K562 (cell line): ENCODE results near the gene TLE6. TPM values are rescaled to one million over a fixed set of nuclear protein-coding genes. Genes with fewer than 3 reads are reported as not detected.

Experiments
- ATAC-seq: fragments of 200-7000 bp; cut with Tn5 transposase; 3 replicates; pipeline ENCODE4 v1.9.1; 2020; ENCODE audit warnings: moderate library complexity
- BruUV-seq: library from RNA; stranded (reverse); fragments of 400-500 nt; replicated peaks from 2 replicates; lab custom pipeline; 2021; lab: Mats Ljungman, UMichigan
- CTCF ChIA-PET: fragments of 300-600 bp; formaldehyde crosslinking; extraction: SDS; loops from one replicate; lab custom pipeline; 2021; ENCODE audit warnings: low intra/inter-chr PET ratio; lab: Yijun Ruan, JAX
- POLR2A ChIA-PET: fragments of 300-600, 350-650 bp; sonication (Branson Sonifier 250); formaldehyde crosslinking; extraction: SDS; loops from one replicate; lab custom pipeline; 2021; ENCODE audit warnings: antibody characterized with exemption, inconsistent platforms; lab: Yijun Ruan, JAX
- DNase-seq, 4 experiments: peaks; one replicate each; pipeline versions ENCODE4 v3.0.0 to v3.0.0-alpha.2; 2011 to 2018; ENCODE audit warnings: low spot score in 3 of 4, mixed read lengths in 3 of 4; ENCODE audit errors: extremely low read depth in 1 of 4
- FAIRE-seq: peaks from 2 replicates; lab custom pipeline; 2011; peaks lifted over from hg19 to GRCh38; lab: Jason Lieb, UNC
- H2AFZ ChIP-seq: 2 replicates; pipeline ENCODE4 v1.6.0; 2011; ENCODE audit warnings: low read depth, low read length, control low read depth, inconsistent platforms
- H3K27ac ChIP-seq: fragments of 200-600 bp; 3 replicates; pipeline ENCODE4 v1.8.0; 2011; ENCODE audit warnings: low read depth, mild to moderate bottlenecking, control low read depth, inconsistent platforms, low read length, moderate library complexity, mixed read lengths; ENCODE audit errors: extremely low read depth
- H3K27me3 ChIP-seq, 2 experiments: fragments of 300-600 bp in 1 of 2; 2 replicates in 1 of 2; 3 replicates in 1 of 2; pipeline versions ENCODE4 v1.6.0 to v1.8.0; 2011; ENCODE audit warnings: inconsistent platforms in 2 of 2, low read length in 2 of 2, mild to moderate bottlenecking in 1 of 2, mixed read lengths in 1 of 2, moderate library complexity in 1 of 2; ENCODE audit not compliant: control insufficient read depth in 2 of 2, insufficient read depth in 2 of 2
- H3K36me3 ChIP-seq: fragments of 300-600 bp; 3 replicates; pipeline ENCODE4 v1.8.0; 2011; ENCODE audit warnings: mild to moderate bottlenecking, low read length, inconsistent platforms; ENCODE audit not compliant: control insufficient read depth, insufficient read depth
- H3K4me1 ChIP-seq, 2 experiments: fragments of 200-600 bp in 1 of 2; replicated peaks in 1 of 2; 2 replicates in 1 of 2; 3 replicates in 1 of 2; pipeline versions ENCODE4 v1.5.1 to v1.8.0; 2011; ENCODE audit warnings: inconsistent platforms in 2 of 2, low read length in 2 of 2, mild to moderate bottlenecking in 1 of 2, mixed read lengths in 1 of 2, moderate library complexity in 1 of 2; ENCODE audit not compliant: control insufficient read depth in 2 of 2, insufficient read depth in 2 of 2
- H3K4me2 ChIP-seq: 2 replicates; pipeline ENCODE4 v1.6.1; 2011; ENCODE audit warnings: low read length, control low read depth, inconsistent platforms, mixed read lengths; ENCODE audit not compliant: insufficient read depth
- H3K4me3 ChIP-seq: fragments of 200-600 bp; sonication (generic), shearing (Covaris generic); 2 replicates; pipeline ENCODE4 v1.5.1; 2016; ENCODE audit warnings: control low read depth, inconsistent platforms
- H3K79me2 ChIP-seq: fragments of 200-600 bp; 3 replicates; pipeline ENCODE4 v1.8.0; 2011; ENCODE audit warnings: low read length, inconsistent platforms; ENCODE audit not compliant: control insufficient read depth, insufficient read depth
- H3K9ac ChIP-seq, 2 experiments: 2 replicates each; pipeline versions ENCODE4 v1.6.0 to v1.6.1; 2011; ENCODE audit warnings: low read depth in 2 of 2, low read length in 2 of 2, control low read depth in 1 of 2, inconsistent platforms in 1 of 2, mild to moderate bottlenecking in 1 of 2, mixed read lengths in 1 of 2; ENCODE audit not compliant: insufficient read depth in 1 of 2
- H3K9me1 ChIP-seq: one replicate; pipeline ENCODE4 v1.6.0; 2011; ENCODE audit warnings: inconsistent platforms, mild to moderate bottlenecking, low read length, moderate library complexity; ENCODE audit not compliant: control insufficient read depth, insufficient read depth
- H3K9me3 ChIP-seq: replicated peaks from 2 replicates; pipeline ENCODE4 v1.5.1; 2011; ENCODE audit warnings: low read depth, low read length, inconsistent platforms; ENCODE audit not compliant: control insufficient read depth, insufficient read depth
- H4K20me1 ChIP-seq: replicated peaks from 2 replicates; pipeline ENCODE4 v1.6.1; 2011; ENCODE audit warnings: low read length, inconsistent platforms, mixed read lengths; ENCODE audit not compliant: control insufficient read depth, insufficient read depth
- BHLHE40 ChIP-seq: IDR thresholded peaks from 2 replicates; pipeline ENCODE4 v1.6.1; 2011; ENCODE audit warnings: low read length, improper control_type of control experiment
- CBX3 ChIP-seq, 2 experiments: IDR thresholded peaks; 1 replicate in 1 of 2; 2 replicates in 1 of 2; pipeline ENCODE4 v1.6.1; 2012; ENCODE audit warnings: inconsistent platforms in 2 of 2, low read length in 2 of 2, borderline replicate concordance in 1 of 2, control low read depth in 1 of 2
- EP300 ChIP-seq: IDR thresholded peaks from 2 replicates; pipeline ENCODE4 v1.6.1; 2012; ENCODE audit warnings: low read length, improper control_type of control experiment
- FOXA1 ChIP-seq: fragments of 450-650 bp; IDR thresholded peaks from 2 replicates; pipeline ENCODE4 v1.6.1; 2016; ENCODE audit warnings: mild to moderate bottlenecking, borderline replicate concordance
- FOXP1 ChIP-seq: sonication (generic); formaldehyde crosslinking; IDR thresholded peaks from 2 replicates; pipeline ENCODE4 v1.8.0; 2022; ENCODE audit warnings: mild to moderate bottlenecking, missing genetic modification reagents
- GABPA ChIP-seq: fragments of 200-800 bp; sonication (Bioruptor generic); conservative IDR thresholded peaks from 2 replicates; pipeline ENCODE4 v1.6.1; 2016; ENCODE audit warnings: low read depth, missing genetic modification characterization, missing compliant biosample characterization
- HES1 ChIP-seq: fragments of 450-650 bp; IDR thresholded peaks from 2 replicates; pipeline ENCODE4 v1.6.1; 2016; ENCODE audit warnings: low read depth, mild to moderate bottlenecking, moderate library complexity
- MLX ChIP-seq, 2 experiments: fragments of 450-650 bp in 1 of 2; sonication (generic) in 1 of 2; formaldehyde crosslinking; conservative IDR thresholded peaks; 2 replicates each; pipeline versions ENCODE4 v1.4.0 to v1.8.1; 2020 to 2022; ENCODE audit warnings: mild to moderate bottlenecking in 1 of 2, missing genetic modification reagents in 1 of 2
- THAP7 ChIP-seq: fragments of 250-450 bp; sonication (Bioruptor Pico); IDR thresholded peaks from 2 replicates; pipeline ENCODE4 v1.5.0; 2021
- ZBTB11 ChIP-seq, 3 experiments: fragments of 200-800 bp in 1 of 3; fragments of 250-450 bp in 1 of 3; fragments of 450-650 bp in 1 of 3; sonication (Bioruptor Pico) in 1 of 3; sonication (Bioruptor generic) in 1 of 3; formaldehyde crosslinking in 1 of 3; IDR thresholded peaks; 2 replicates each; pipeline versions ENCODE4 v1.6.1 to v1.8.0; 2016 to 2022; ENCODE audit warnings: mild to moderate bottlenecking in 2 of 3, missing genetic modification characterization in 2 of 3, missing compliant biosample characterization in 1 of 3, moderate library complexity in 1 of 3
- ZBTB17 ChIP-seq: fragments of 450-650 bp; formaldehyde crosslinking; IDR thresholded peaks from 2 replicates; pipeline ENCODE4 v1.4.0; 2020; ENCODE audit warnings: mild to moderate bottlenecking
- ZNF644 ChIP-seq: fragments of 200-800 bp; sonication (Bioruptor generic); IDR thresholded peaks from 2 replicates; pipeline ENCODE4 v1.6.1; 2016; ENCODE audit warnings: low read depth, missing genetic modification characterization, missing compliant biosample characterization
- ZNF696 ChIP-seq: fragments of 250-450 bp; sonication (Bioruptor Pico); conservative IDR thresholded peaks from 2 replicates; pipeline ENCODE4 v1.4.0; 2020; ENCODE audit warnings: mild to moderate bottlenecking, moderate library complexity
- WGBS: fragments of 100-300 bp; shearing (Covaris generic); methylation state at CpG from one replicate; pipeline ENCODE4 v1.1.6; 2016; ENCODE audit warnings: low coverage, mixed read lengths; ENCODE audit not compliant: insufficient coverage; ENCODE audit errors: missing lambda C conversion rate; 5-methylcytosine and 5-hydroxymethylcytosine counted together
- in situ Hi-C: fragments of 300-500 bp; cut with MboI; formaldehyde crosslinking; loops from 4 replicates; pipeline ENCODE4 v1.15.0; 2018; ENCODE audit warnings: inconsistent platforms, mixed read lengths
- intact Hi-C: fragments of 100-400 bp; cut with micrococcal nuclease; formaldehyde crosslinking; loops from 2 replicates; pipeline ENCODE4 v1.14.2; 2022
- polyA plus RNA-seq, 8 experiments: library from polyadenylated mRNA; depleted of rRNA in 4 of 8; stranded (reverse) in 5 of 8; unstranded in 3 of 8; fragments of >200 nt; fragmentation: Nextera tagmentation in 2 of 8; fragmentation: Illumina TruSeq in 1 of 8; extraction: Ambion mirVana in 2 of 8; extraction: Trizol in 1 of 8; gene quantifications; 2 replicates each; pipeline versions ENCODE4 v1.2.1 to v1.2.3, GENCODE V29; 2011 to 2014; ENCODE audit warnings: inconsistent platforms in 1 of 8, missing spikeins in 1 of 8
- total RNA-seq, 7 experiments: library from RNA; depleted of rRNA in 6 of 7; stranded (reverse); fragments of >200 nt in 6 of 7; fragmentation: Illumina TruSeq in 2 of 7; extraction: Trizol in 2 of 7; gene quantifications; 2 replicates each; pipeline versions ENCODE4 v1.2.1 to v1.2.3, GENCODE V29; 2011 to 2021; ENCODE audit warnings: low replicate concordance in 1 of 7

The TLE6 gene
- total and polyA plus RNA-seq, 9 of the 15 experiments (the other 6 are each of a cell fraction or from before 2014, with no cell fraction given) = 1.1 to 6.1 (median 2.5) TPM

- Histone ChIP-seq H3K36me3 (no peaks in the 10 kb centered on the region), H3K9me3 (no peaks in the 10 kb centered on the region), H3K9me1 (no peaks in the 10 kb centered on the region), H3K4me2 (peak overlapping the region; percentile 98), H4K20me1 (peaks cover 11% of the 10 kb centered on the region), H2AFZ (peak overlapping the region; percentile 100), H3K27me3 (no peaks in the 10 kb centered on the region), H3K4me1 (peaks cover 8 to 9% of the 10 kb centered on the region in 2 experiments), H3K27ac (peak overlapping the region; percentile 94), H3K79me2 (no peaks in the 10 kb centered on the region), H3K9ac (peak overlapping the region; percentile 91 to 92), H3K4me3 (peak overlapping the region; percentile 77)
- in situ Hi-C loops = loop anchor here (5.0 to 10.0 kb wide), 2 partner anchors 207 to 354 kb away; no protein-coding TSS in a partner anchor
- peak; percentile 95 for ATAC-seq
- WGBS = under 1% methylated on average over 48 of the region's 53 CpGs
- ChIA-PET CTCF (interaction anchor here (0.6 to 1.8 kb wide), 6 partner anchors 112 to 870 kb away, joined by 3 to 7 read pairs (median 5); partner anchors contain the start of gene TLE5), POLR2A (interaction anchor here (0.6 to 3.2 kb wide), 44 partner anchors 8 to 1105 kb away, joined by 3 to 21 read pairs (median 4); partner anchors contain the start of genes NCLN, THOP1, TLE5 and TLE6)
- DNase-seq = peak; percentile 98 to 99 (median 99)
- no TSS peak for BruUV-seq
- peak; percentile 99 for FAIRE-seq
- intact Hi-C loops = loop anchor here (1.0 to 10.0 kb wide), 5 partner anchors 50 to 212 kb away; partner anchors contain the start of genes ZNF555 and ZNF57
- TF ChIP-seq HES1 = no peak
- peak; percentile 100 for TF ChIP-seq GABPA (tag)
- TF ChIP-seq BHLHE40 = peak; percentile 79
- peak in 1 of 3 experiments; percentile 91; a peak in 2 of 6 replicates for TF ChIP-seq ZBTB11 (CRISPR knock-in tag; IDR thresholded peaks at IDR 0.05)
- TF ChIP-seq FOXP1 (CRISPR knock-in tag) = no peak
- TF ChIP-seq MLX (CRISPR knock-in tag; conservative IDR thresholded peaks at IDR 0.05) = peak in 1 of 2 experiments; percentile 76; a peak in 1 of 4 replicates
- peak; percentile 67; the same call in 1 of the 2 replicates for TF ChIP-seq THAP7 (CRISPR knock-in tag)
- no peak for TF ChIP-seq ZNF696
- no peak for TF ChIP-seq EP300
- 0 out of 2 replicates have a peak, but pooled peaks have one; percentile 1 for TF ChIP-seq ZNF644 (tag)
- no peak for TF ChIP-seq FOXA1
- TF ChIP-seq ZBTB17 (CRISPR knock-in tag) = peak; percentile 82
- peak in 1 of 2 experiments; percentile 6; a peak in 1 of 3 replicates for TF ChIP-seq CBX3 (IDR thresholded peaks at IDR 0.05; ENCODE audit: borderline replicate concordance in 1 of 2, low read length in 2 of 2)
Observed at GRCh38 chr19:2950286-2951124, 26.9 kb upstream of the TLE6 start.
